Duodenal mucosa (tissue), 2 donors: ENCODE results near the gene CEP63.

Source experiments
- H3K27ac ChIP-seq: one replicate; pipeline ENCODE4 v1.7.0; 2013; ENCODE audit warnings: low read depth, low read length
- H3K27me3 ChIP-seq, 2 donors: one replicate each; pipeline ENCODE4 v1.7.0; 2013; ENCODE audit warnings: low read length in 2 of 2, control low read depth in 1 of 2; ENCODE audit not compliant: insufficient read depth in 2 of 2, control insufficient read depth in 1 of 2
- H3K36me3 ChIP-seq, 2 donors: one replicate each; pipeline ENCODE4 v1.7.0; 2013; ENCODE audit warnings: low read length in 2 of 2, control low read depth in 1 of 2; ENCODE audit not compliant: insufficient read depth in 2 of 2, control insufficient read depth in 1 of 2
- H3K4me1 ChIP-seq, 2 donors: one replicate each; pipeline ENCODE4 v1.7.0; 2013; ENCODE audit warnings: low read length in 2 of 2, control low read depth in 1 of 2; ENCODE audit not compliant: insufficient read depth in 2 of 2, control insufficient read depth in 1 of 2
- H3K4me3 ChIP-seq, 2 donors: one replicate each; pipeline ENCODE4 v1.7.0; 2013; ENCODE audit warnings: low read length in 2 of 2, low read depth in 1 of 2
- H3K9ac ChIP-seq, 2 donors: one replicate each; pipeline ENCODE4 v1.7.0; 2013; ENCODE audit warnings: low read length in 2 of 2, low read depth in 1 of 2
- H3K9me3 ChIP-seq, 2 donors: one replicate each; pipeline ENCODE4 v1.7.0; 2013; ENCODE audit warnings: low read length in 2 of 2, control low read depth in 1 of 2; ENCODE audit not compliant: control insufficient read depth in 1 of 2

Gene CEP63

GRCh38 chr3:134621854-134622253 is 136.0 kb downstream of the CEP63 start:
- H3K4me3 ChIP-seq = no peak overlapping the region
- H3K4me1 ChIP-seq = peaks cover 5% of the 10 kb centered on the region in 2 donors
- no peaks in the 10 kb centered on the region for H3K9me3 ChIP-seq
- no peaks in the 10 kb centered on the region for H3K36me3 ChIP-seq
- H3K27ac ChIP-seq = no peak overlapping the region
- H3K9ac ChIP-seq = no peak overlapping the region
- H3K27me3 ChIP-seq = no peaks in the 10 kb centered on the region

GRCh38 chr3:134622806-134623365 is 137.0 kb downstream of the CEP63 start:
- Histone ChIP-seq H3K4me3 (no peak overlapping the region), H3K9ac (no peak overlapping the region), H3K27me3 (no peaks in the 10 kb centered on the region), H3K4me1 (peaks cover 5 to 8% of the 10 kb centered on the region in 2 donors), H3K9me3 (no peaks in the 10 kb centered on the region), H3K36me3 (no peaks in the 10 kb centered on the region), H3K27ac (no peak overlapping the region)

DNA sequence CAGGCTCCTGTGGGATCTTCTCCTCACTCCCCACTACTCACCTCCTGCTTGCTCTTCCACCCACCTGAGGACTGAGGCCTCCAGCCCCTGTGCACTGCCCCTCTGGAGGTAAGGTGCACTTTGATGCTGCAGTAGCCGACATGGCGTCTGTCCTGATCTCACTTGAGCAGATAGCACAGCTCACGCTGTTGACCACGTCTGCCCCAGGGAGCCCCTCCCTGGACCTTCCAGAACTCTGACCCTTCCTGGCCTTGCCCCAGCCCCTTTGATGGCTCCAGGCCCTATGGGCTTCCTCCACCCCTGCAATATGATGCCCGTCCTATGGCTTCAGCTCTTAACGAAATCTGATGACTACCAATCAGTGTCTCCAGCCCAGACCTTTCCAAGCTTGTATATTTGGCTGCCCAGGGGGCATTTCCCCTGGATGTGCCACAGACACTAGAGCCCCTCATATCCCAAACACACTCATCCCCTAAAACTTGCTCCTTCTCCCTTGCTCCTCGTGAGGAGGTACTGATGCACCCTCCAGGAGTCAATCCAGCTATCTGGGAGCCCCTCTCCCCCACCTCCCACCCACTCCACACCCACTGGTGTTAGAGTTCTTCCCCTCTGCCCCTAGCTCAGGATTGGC is 137.9 kb downstream of the CEP63 start:
- Histone ChIP-seq H3K4me1 (peaks cover 5 to 8% of the 10 kb centered on the region in 2 donors), H3K27ac (no peak overlapping the region), H3K4me3 (no peak overlapping the region), H3K27me3 (no peaks in the 10 kb centered on the region), H3K9ac (no peak overlapping the region), H3K9me3 (no peaks in the 10 kb centered on the region), H3K36me3 (no peaks in the 10 kb centered on the region)
